A549 (cell line): ENCODE data around the gene TOP2A. TPM values are rescaled to one million over a fixed set of nuclear protein-coding genes. Genes with fewer than 3 reads are reported as not detected.
"Not testable (repeated sequence)": the region's sequence is repeated elsewhere in the genome, so short reads cannot be mapped to it uniquely, and the experiment has no call there.

Experiments
- ATAC-seq, 2 experiments: fragments of 200-7000 bp in 1 of 2; fragments of >200 bp in 1 of 2; cut with Nextera tagmentation in 1 of 2; cut with Tn5 transposase in 1 of 2; 3 replicates each; pipeline versions ENCODE4 v1.8.0 to v1.9.1; 2018 to 2020; ENCODE audit warnings: mild to moderate bottlenecking in 1 of 2, moderate library complexity in 1 of 2
- CTCF ChIA-PET: fragments of 300-600 bp; sonication (Branson Sonifier 250); formaldehyde crosslinking; extraction: SDS; loops from one replicate; lab custom pipeline; 2021; ENCODE audit warnings: antibody characterized with exemption, inconsistent platforms; lab: Yijun Ruan, JAX
- POLR2A ChIA-PET: fragments of 350-600 bp; formaldehyde crosslinking; extraction: SDS; loops from one replicate; lab custom pipeline; 2021; ENCODE audit warnings: antibody characterized with exemption, inconsistent platforms; lab: Yijun Ruan, JAX
- DNase-seq, 2 experiments: peaks; one replicate each; pipeline versions ENCODE4 v3.0.0 to v3.0.0-alpha.2; 2011 to 2016; ENCODE audit warnings: low read depth in 1 of 2, low spot score in 1 of 2
- FAIRE-seq: peaks from 2 replicates; lab custom pipeline; 2011; peaks lifted over from hg19 to GRCh38; lab: Jason Lieb, UNC
- H3K27ac ChIP-seq, 2 experiments: fragments of >200 bp; sonication (Bioruptor Twin); formaldehyde crosslinking; 3 replicates each; pipeline ENCODE4 v1.5.1; 2016 to 2017
- H3K4me1 ChIP-seq: fragments of >200 bp; sonication (Bioruptor Twin); formaldehyde crosslinking; 3 replicates; pipeline ENCODE4 v1.6.1; 2016
- H3K4me2 ChIP-seq: fragments of >200 bp; sonication (Bioruptor Twin); formaldehyde crosslinking; 3 replicates; pipeline ENCODE4 v1.6.1; 2016
- H3K4me3 ChIP-seq: fragments of >200 bp; sonication (Bioruptor Twin); formaldehyde crosslinking; 3 replicates; pipeline ENCODE4 v1.5.1; 2016
- H3K9me3 ChIP-seq: fragments of >200 bp; sonication (Bioruptor Twin); formaldehyde crosslinking; 3 replicates; pipeline ENCODE4 v1.6.1; 2016
- CBX8 ChIP-seq: fragments of 200-600 bp; sonication (generic); IDR thresholded peaks from 2 replicates; pipeline ENCODE4 v1.6.1; 2016
- CHD2 ChIP-seq: fragments of 150-350 bp; IDR thresholded peaks from 2 replicates; pipeline ENCODE4 v1.6.1; 2014; ENCODE audit warnings: low read length; ENCODE audit not compliant: partially characterized antibody
- FOSL2 ChIP-seq, 2 experiments: fragments of 450-650 bp in 1 of 2; fragments of >200 bp in 1 of 2; sonication (Bioruptor Twin) in 1 of 2; formaldehyde crosslinking; IDR thresholded peaks; 2 replicates each; pipeline versions ENCODE4 v1.5.0 to v1.6.1; 2016 to 2020; ENCODE audit warnings: mild to moderate bottlenecking in 1 of 2, moderate library complexity in 1 of 2
- HOXA7 ChIP-seq: fragments of 250-450 bp; sonication (Bioruptor Pico); IDR thresholded peaks from 2 replicates; pipeline ENCODE4 v1.5.0; 2020; ENCODE audit warnings: mild to moderate bottlenecking, moderate library complexity
- JUN ChIP-seq, 2 experiments: fragments of >200 bp; sonication (Bioruptor Twin); formaldehyde crosslinking; IDR thresholded peaks; 2 replicates in 1 of 2; 3 replicates in 1 of 2; pipeline ENCODE4 v1.6.1; 2016 to 2017
- JUNB ChIP-seq: fragments of >200 bp; sonication (Bioruptor Twin); formaldehyde crosslinking; IDR thresholded peaks from 2 replicates; pipeline ENCODE4 v1.6.1; 2016
- MAFK ChIP-seq: fragments of 450-650 bp; IDR thresholded peaks from 2 replicates; pipeline ENCODE4 v1.6.1; 2014; ENCODE audit not compliant: partially characterized antibody
- MYC ChIP-seq: IDR thresholded peaks from 2 replicates; pipeline ENCODE4 v1.6.1; 2012; ENCODE audit warnings: mild to moderate bottlenecking, inconsistent platforms, low read length, improper control_type of control experiment, borderline replicate concordance
- PHF8 ChIP-seq: fragments of 200-600 bp; sonication (generic); IDR thresholded peaks from 2 replicates; pipeline ENCODE4 v1.6.1; 2016; ENCODE audit warnings: low read depth, mild to moderate bottlenecking, antibody characterized with exemption, moderate library complexity, borderline replicate concordance
- POLR2A ChIP-seq: IDR thresholded peaks from 2 replicates; pipeline ENCODE4 v1.6.1; 2012; ENCODE audit warnings: mild to moderate bottlenecking, low read length
- RAD21 ChIP-seq, 2 experiments: fragments of >200 bp in 1 of 2; sonication (Bioruptor Twin) in 1 of 2; formaldehyde crosslinking in 1 of 2; IDR thresholded peaks in 1 of 2; conservative IDR thresholded peaks in 1 of 2; 2 replicates in 1 of 2; 3 replicates in 1 of 2; pipeline ENCODE4 v1.6.1; 2012 to 2018; ENCODE audit warnings: inconsistent platforms in 1 of 2
- SMC3 ChIP-seq: fragments of >200 bp; sonication (Bioruptor Twin); formaldehyde crosslinking; IDR thresholded peaks from 3 replicates; pipeline ENCODE4 v1.6.1; 2018; ENCODE audit warnings: inconsistent platforms
- TFCP2L1 ChIP-seq: fragments of 250-450 bp; sonication (Bioruptor Pico); IDR thresholded peaks from 2 replicates; pipeline ENCODE4 v1.5.0; 2021; ENCODE audit warnings: mild to moderate bottlenecking
- ZFP36 ChIP-seq: fragments of 450-650 bp; IDR thresholded peaks from 2 replicates; pipeline ENCODE4 v1.6.1; 2014; ENCODE audit warnings: borderline replicate concordance; ENCODE audit not compliant: partially characterized antibody
- ZSCAN20 ChIP-seq: fragments of 250-450 bp; sonication (Bioruptor Pico); IDR thresholded peaks from 2 replicates; pipeline ENCODE4 v1.8.0; 2022; ENCODE audit warnings: mild to moderate bottlenecking, moderate library complexity
- whole genome bisulfite sequencing: methylation state at CpG from one replicate; pipeline ENCODE4 v1.1.6; 2017; ENCODE audit errors: missing lambda C conversion rate; 5-methylcytosine and 5-hydroxymethylcytosine counted together
- polyA plus RNA-seq, 4 experiments: library from polyadenylated mRNA; depleted of rRNA in 3 of 4; stranded (reverse); fragments of >200 nt; fragmentation: RNase III in 1 of 4; extraction: RNeasy Plus Mini Kit Qiagen cat#74134 plus additional on column Dnase treatment in 1 of 4; gene quantifications; 2 replicates in 3 of 4; 3 replicates in 1 of 4; pipeline ENCODE4 v1.2.3, GENCODE V29; 2011 to 2017
- TF ChIP-seq, protein P1 (sequence below): IDR thresholded peaks from 2 replicates; pipeline ENCODE4 v1.6.1; 2012; ENCODE audit warnings: low read depth, borderline replicate concordance
- TF ChIP-seq, protein P2 (sequence below): fragments of 250-450 bp; sonication (Bioruptor Pico); IDR thresholded peaks from 2 replicates; pipeline ENCODE4 v1.5.0; 2020; ENCODE audit warnings: low read depth, mild to moderate bottlenecking, moderate library complexity
- TF ChIP-seq, protein P3 (sequence below): fragments of >200 bp; sonication (Bioruptor Twin); formaldehyde crosslinking; IDR thresholded peaks from 2 replicates; pipeline ENCODE4 v1.6.1; 2016

Gene TOP2A
- polyA plus RNA-seq, 2 of the 4 experiments (the other 2 are of a cell fraction), result 226 to 416 TPM

DNA sequence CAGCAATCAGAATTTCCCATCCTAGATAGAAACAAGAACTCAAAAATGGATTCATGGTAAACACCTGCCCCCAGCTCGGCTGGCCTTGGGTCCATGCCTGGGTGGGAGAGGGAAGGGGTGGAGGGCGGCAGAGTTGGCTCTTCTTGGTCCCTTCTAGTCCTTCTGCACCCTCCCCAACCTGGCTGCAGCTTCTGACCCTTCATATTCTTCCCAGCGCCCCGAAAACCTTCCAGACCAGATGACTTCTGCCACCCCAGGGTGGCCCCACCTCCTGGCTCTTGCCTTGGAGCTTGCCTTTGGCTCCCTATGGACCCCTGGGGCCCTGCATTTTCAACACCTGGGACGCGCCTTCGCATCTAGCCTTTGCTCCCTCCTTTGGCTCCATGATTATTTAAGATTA lies 47.8 kb downstream of the TOP2A start:
- CTCF ChIA-PET, result interaction anchor here (1.2 to 40.3 kb wide), 6 partner anchors 11 to 1309 kb away, joined by 3 to 2395 read pairs (median 7); partner anchors contain the start of genes CDC6, RARA and TOP2A
- TF ChIP-seq, protein P1, sequence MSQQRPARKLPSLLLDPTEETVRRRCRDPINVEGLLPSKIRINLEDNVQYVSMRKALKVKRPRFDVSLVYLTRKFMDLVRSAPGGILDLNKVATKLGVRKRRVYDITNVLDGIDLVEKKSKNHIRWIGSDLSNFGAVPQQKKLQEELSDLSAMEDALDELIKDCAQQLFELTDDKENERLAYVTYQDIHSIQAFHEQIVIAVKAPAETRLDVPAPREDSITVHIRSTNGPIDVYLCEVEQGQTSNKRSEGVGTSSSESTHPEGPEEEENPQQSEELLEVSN, result no peak
- peaks cover 9% of the 10 kb centered on the region; the same call in 1 of the 3 replicates for H3K4me1 ChIP-seq
- 85% methylated on average over 7 of the region's 7 CpGs for WGBS
- POLR2A ChIA-PET, result no interaction called here
- FAIRE-seq (no peak), DNase-seq (no peak), ATAC-seq (no peak)
- H3K9me3 ChIP-seq, result no peaks in the 10 kb centered on the region
- H3K27ac ChIP-seq, result no peak overlapping the region
- no peak overlapping the region for H3K4me3 ChIP-seq
- H3K4me2 ChIP-seq, result no peak overlapping the region

DNA sequence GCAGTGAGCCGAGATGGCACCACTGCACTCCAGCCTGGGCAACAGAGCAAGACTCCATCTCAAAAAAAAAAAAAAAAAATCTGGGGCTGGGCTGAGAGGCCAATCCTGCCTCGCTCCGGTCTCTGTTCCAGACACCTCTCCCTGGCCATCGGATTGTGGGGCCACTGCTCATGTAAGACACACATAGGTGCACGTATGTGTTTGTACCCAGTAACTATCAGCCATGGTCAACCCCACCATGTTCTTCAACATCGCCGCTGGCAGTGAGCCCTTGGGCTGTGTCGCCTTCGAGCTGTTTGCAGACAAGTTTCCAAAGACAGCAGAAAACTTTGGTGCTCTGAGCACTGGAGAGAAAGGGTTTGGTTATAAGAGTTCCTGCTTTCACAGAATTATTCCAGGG lies 50.0 kb downstream of the TOP2A start:
- CTCF ChIA-PET, result interaction anchor here (0.6 to 40.3 kb wide), 7 partner anchors 7 to 55 kb away, joined by 3 to 2395 read pairs (median 10); partner anchors contain the start of genes CDC6, RARA and TOP2A
- H3K4me1 ChIP-seq, result peaks cover 15% of the 10 kb centered on the region
- H3K27ac ChIP-seq, DNase-seq, H3K4me2 ChIP-seq, H3K4me3 ChIP-seq, H3K9me3 ChIP-seq, FAIRE-seq, ATAC-seq: not testable (repeated sequence)
- 88% methylated on average over 9 of the region's 9 CpGs for WGBS
- POLR2A ChIA-PET, result interaction anchor here (0.7 kb wide), 1 partner anchor 275 kb away, joined by 4 read pairs; no protein-coding TSS in a partner anchor

DNA sequence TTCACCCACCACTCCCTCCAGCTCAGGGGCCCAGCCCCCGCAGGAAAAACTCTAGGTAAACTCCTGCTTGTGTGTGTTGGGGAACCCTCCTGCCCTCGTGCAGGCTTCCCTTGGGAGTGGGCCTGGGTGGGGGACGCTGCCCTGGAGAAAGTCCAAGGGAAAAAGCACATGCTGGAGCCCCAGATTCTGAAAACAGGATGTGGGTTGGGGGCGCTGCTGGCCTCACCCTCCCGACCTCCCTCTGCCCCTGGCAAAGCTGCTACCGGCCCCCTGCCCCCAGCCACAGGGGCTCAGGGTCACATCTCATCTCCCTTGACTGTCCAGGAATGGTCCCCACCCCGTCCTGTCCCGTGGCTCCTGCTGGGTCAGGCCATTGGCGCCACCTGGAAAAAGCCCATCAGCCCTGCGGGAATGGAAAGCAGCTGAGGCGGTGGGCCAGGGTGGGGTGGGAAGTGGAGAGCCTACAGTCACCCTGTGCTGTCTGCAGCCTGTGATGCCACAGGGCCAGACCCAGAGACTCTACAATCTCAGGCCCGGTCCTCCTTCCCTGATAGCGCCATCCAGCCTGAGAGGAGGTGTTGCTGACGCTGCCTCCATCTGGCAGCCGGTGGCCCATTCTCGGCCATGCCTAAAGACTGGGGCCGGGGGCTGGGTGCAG lies 50.7 kb downstream of the TOP2A start:
- Histone ChIP-seq H3K4me3 (no peak overlapping the region), H3K27ac (no peak overlapping the region), H3K4me1 (peaks cover 17% of the 10 kb centered on the region), H3K4me2 (no peak overlapping the region), H3K9me3 (no peaks in the 10 kb centered on the region)
- FAIRE-seq (no peak), DNase-seq (no peak), ATAC-seq (no peak)
- ChIA-PET CTCF (interaction anchor here (0.6 to 40.3 kb wide), 11 partner anchors 8 to 1289 kb away, joined by 3 to 2395 read pairs (median 6); partner anchors contain the start of genes CDC6, IGFBP4, RARA and TOP2A), POLR2A (interaction anchor here (0.7 kb wide), 1 partner anchor 274 kb away, joined by 4 read pairs; no protein-coding TSS in a partner anchor)
- TF ChIP-seq SMC3 (no peak), PHF8 (no peak), CBX8 (no peak), RAD21 (conservative IDR thresholded peaks at IDR 0.05 in 1 of 2, IDR thresholded peaks at IDR 0.05 in 1 of 2) (no peak), CHD2 (no peak), TFCP2L1 (CRISPR knock-in tag) (no peak), ZFP36 (no peak), JUNB (no peak), POLR2A (no peak), HOXA7 (CRISPR knock-in tag) (no peak), JUN (IDR thresholded peaks at IDR 0.05) (no peak), MAFK (no peak), MYC (no peak), FOSL2 (IDR thresholded peaks at IDR 0.05) (no peak), FOSL2 (CRISPR knock-in tag; IDR thresholded peaks at IDR 0.05) (no peak), ZSCAN20 (CRISPR knock-in tag) (no peak)
- TF ChIP-seq, protein P2, sequence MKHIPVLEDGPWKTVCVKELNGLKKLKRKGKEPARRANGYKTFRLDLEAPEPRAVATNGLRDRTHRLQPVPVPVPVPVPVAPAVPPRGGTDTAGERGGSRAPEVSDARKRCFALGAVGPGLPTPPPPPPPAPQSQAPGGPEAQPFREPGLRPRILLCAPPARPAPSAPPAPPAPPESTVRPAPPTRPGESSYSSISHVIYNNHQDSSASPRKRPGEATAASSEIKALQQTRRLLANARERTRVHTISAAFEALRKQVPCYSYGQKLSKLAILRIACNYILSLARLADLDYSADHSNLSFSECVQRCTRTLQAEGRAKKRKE (CRISPR knock-in tag), result no peak
- TF ChIP-seq, protein P3, sequence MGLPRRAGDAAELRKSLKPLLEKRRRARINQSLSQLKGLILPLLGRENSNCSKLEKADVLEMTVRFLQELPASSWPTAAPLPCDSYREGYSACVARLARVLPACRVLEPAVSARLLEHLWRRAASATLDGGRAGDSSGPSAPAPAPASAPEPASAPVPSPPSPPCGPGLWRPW, result no peak
- TF ChIP-seq, protein P1, result no peak
- WGBS, result 85% methylated on average over 15 of the region's 17 CpGs
